Right ventricle myocardium superior (tissue), 1 donor: ENCODE results near the gene STK32C. TPM values are rescaled to one million over a fixed set of nuclear protein-coding genes. Genes with fewer than 3 reads are reported as not detected.
A peak's percentile ranks its signal among the peaks of the same experiment; 100 is the strongest.

Source experiments
- ATAC-seq: fragments of 200-7000 bp; cut with Tn5 transposase; one replicate; pipeline ENCODE4 v1.9.1; 2020; ENCODE audit warnings: mild to moderate bottlenecking; ENCODE audit not compliant: poor library complexity
- DNase-seq: peaks from one replicate; pipeline ENCODE4 v3.0.0-alpha.2; 2020
- intact Hi-C: fragments of 100-400 bp; cut with DNase I; formaldehyde crosslinking; loops from one replicate; pipeline ENCODE4 v1.11.2; 2022
- total RNA-seq: library from RNA; stranded (reverse); fragmentation: NEBNext Ultra II Directional; extraction: Animal tissue kit (Norgen Biotek cat#: 25700); gene quantifications from one replicate; pipeline ENCODE4 v1.2.1, GENCODE V29; 2021
- donor health status: DM: no; HTN: yes; CAD: no; lungs with severe emphysema.

Gene STK32C
- total RNA-seq, 1 donor from 2014 or later, result 5.9 TPM

DNA sequence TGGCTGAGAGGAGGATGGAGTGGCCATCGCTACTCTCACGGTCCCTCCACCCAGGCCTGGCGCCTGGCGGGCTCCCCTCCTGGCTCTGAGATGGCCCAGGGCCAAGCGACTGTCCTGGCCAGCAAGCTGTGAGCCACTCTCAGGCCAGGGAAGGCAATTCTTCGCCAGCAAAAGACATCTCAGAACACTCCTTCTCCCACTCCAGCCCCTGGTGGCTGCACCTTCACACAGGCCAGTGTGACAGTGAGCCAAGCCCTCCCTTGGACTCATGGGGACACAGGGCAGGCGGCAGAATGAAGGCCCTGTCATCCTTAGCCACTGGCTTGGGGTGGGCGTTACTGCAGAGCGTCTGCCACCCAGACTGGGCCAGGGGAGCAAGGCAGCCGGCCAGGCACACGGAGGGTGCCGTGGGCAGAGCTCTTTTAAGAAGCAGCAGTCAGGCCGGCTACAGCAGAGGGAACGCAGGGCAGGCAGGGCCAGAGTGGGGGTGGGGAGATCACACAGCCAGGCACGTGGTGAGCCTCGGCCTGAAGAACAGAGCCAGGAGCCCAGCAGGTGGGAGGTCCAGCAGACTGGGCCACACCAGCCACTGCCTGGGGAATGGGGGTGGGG lies 14.4 kb downstream of the STK32C start:
- ATAC-seq (peak; percentile 66), DNase-seq (no peak)
- intact Hi-C loops, result no loop called here

DNA sequence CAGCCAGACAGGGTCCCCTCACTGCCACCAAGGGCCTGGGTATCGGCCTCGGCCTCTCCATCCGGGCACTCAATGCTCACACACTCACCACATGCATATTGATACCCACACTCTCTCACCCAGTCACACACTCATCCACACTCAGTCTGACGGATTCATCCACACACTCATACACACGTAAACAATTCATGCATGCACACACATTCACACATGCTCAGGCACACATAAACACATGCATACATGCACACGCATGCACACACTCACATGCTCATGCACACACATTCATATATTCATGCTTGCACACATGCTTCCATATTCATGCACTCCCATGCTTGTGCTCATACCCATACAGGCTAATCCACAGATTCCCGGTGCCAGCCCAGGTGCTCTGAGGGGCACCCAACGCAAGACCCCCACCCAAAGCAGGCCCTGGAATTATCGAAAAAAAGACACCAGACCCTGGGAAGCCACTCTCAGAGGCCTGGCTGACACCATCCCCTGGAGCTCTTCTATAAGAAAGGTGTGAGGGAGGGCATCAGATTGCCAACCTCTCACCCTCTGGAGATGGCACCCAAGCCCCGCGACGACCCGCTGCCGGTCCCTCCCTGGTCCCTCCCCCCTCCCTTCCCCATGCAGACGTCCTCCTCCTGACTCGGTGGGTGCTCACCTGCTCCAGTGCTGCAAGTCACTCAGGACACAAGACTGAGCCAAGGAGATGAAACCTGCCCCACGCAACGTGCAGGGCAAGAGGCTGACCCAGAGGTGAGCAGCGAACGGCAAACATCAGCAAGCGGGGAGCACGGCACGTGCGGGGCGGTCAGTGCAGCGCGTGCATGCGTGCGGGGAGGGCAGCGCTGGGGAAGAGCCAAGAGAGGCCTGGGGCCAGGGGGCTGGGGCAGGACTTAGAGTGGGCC lies 15.2 kb downstream of the STK32C start:
- intact Hi-C loops, result no loop called here
- DNase-seq (no peak), ATAC-seq (no peak)

GRCh38 chr10:132291826-132292225 lies 15.9 kb downstream of the STK32C start:
- ATAC-seq (no peak), DNase-seq (no peak)
- intact Hi-C loops, result no loop called here

DNA sequence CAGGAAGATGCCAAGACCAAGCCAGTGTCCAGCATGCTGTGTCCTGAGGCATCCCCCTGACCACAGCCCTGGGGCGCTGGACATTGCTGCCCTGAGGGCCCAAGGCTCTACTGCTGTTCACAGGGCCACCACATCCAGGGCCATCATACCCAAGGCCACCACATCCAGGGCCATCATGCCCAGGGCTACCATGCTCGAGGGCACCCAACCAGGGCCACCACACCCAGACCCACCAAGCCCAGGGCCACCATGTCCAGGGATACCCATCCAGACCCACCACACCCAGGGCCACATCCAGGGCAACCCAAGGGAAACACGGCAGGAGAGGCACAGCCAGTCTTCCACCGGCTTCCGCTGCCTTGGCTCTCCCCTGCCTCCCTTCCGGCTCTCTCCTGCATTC lies 17.1 kb downstream of the STK32C start:
- no peak for ATAC-seq
- intact Hi-C loops, result no loop called here
- DNase-seq, result peak; percentile 16

GRCh38 chr10:132289439-132289838 lies 18.3 kb downstream of the STK32C start:
- DNase-seq, result no peak
- ATAC-seq, result no peak
- intact Hi-C loops, result no loop called here

DNA sequence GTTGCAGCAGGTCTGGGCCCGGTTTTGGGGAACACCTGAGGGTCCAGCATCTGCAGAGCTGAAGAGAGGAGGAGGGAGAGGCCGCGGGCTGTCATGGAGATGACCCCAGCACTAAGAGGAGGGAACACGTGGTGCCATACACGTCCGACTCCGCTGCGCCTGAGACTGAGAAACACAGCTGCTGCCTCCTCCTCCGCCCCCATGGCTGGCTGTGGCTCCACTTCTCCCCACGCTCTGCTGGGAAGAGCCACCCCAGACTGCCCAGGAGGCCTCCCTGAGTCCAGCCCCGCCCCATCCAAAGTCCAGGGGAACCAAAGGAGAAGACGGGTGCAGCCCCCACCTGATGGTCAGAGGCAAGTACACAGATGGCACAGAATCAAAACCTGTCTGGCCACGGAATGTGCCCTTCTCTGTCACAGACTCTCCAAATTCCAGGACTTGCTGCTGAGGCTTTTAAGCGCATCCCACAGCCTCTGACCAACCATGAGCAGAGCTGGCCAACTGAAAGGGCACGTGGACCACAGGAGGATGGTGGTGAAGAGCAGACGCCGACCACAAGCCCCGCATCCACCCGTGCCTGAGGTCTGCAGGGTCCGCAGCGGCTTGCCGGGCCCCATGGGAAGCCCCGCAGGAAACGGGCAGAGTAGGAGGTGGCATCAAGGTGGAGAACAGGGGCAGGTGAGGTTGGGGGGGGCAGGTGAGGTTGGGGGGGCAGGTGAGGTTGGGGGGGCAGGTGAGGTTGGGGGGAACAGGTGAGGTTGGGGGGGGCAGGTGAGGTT lies 24.0 kb downstream of the STK32C start:
- no peak for ATAC-seq
- intact Hi-C loops, result no loop called here
- DNase-seq, result peak; percentile 27

GRCh38 chr10:132282667-132283603 lies 24.8 kb downstream of the STK32C start:
- no peak for ATAC-seq
- peak; percentile 24 for DNase-seq
- intact Hi-C loops, result no loop called here

- ATAC-seq, result no peak
- intact Hi-C loops, result no loop called here
- peak; percentile 32 for DNase-seq
These were observed 25.7 kb downstream of the STK32C start for GRCh38 chr10:132281915-132282666.

DNA sequence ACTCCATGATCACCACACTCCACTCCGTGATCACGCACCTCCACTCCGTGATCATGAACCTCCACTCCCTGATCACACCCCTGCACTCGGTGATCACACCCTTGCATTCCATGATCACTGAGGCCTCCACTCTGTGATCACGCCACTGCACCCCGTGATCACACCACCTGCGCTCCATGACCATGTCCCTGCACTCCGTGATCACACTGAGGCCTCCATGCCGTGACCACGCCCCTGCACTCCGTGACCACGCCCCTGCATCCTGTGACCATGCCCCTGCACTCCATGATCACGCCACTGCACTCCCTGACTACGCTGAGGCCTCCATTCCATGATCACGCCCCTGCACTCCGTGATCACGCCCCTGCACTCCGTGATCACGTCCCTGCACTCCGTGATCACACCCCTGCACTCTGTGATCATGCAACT lies 27.1 kb downstream of the STK32C start:
- DNase-seq (no peak), ATAC-seq (no peak)
- intact Hi-C loops, result no loop called here

- DNase-seq, result no peak
- ATAC-seq, result no peak
- intact Hi-C loops, result no loop called here
These were observed 27.7 kb downstream of the STK32C start for GRCh38 chr10:132279873-132280645.

- ATAC-seq (no peak), DNase-seq (peak; percentile 30)
- intact Hi-C loops, result no loop called here
These were observed 30.4 kb downstream of the STK32C start for GRCh38 chr10:132277311-132277741.

GRCh38 chr10:132276706-132277105 lies 31.0 kb downstream of the STK32C start:
- ATAC-seq, result no peak
- intact Hi-C loops, result no loop called here
- peak; percentile 5 for DNase-seq

DNA sequence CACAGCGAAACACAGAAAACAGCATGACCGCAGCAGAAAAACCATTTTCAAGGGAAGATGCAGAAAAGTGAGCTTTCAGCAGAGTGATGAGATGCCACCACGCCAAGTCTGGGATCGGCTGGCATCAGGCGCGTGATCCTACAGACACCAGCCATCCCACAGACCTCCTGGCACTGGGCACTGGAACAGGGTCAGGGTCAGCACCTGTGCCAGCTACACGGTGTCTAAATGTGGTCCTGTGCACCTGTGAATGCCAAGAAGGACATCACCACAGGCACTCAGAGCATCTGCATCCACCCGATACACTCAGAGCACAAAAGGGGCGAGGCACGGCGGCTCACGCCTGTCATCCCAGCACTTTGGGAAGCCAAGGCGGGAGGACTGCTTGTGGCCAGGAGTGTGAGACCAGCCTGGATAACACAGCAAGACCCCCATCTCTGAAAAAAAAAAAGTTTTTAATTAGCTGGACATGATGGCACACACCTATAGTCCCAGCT lies 31.5 kb downstream of the STK32C start:
- intact Hi-C loops, result no loop called here
- ATAC-seq (no peak), DNase-seq (peak; percentile 26)

GRCh38 chr10:132275426-132276178 lies 32.1 kb downstream of the STK32C start:
- no peak for ATAC-seq
- intact Hi-C loops, result no loop called here
- DNase-seq, result peak; percentile 31

GRCh38 chr10:132274986-132275385 lies 32.8 kb downstream of the STK32C start:
- peak; percentile 24 for DNase-seq
- intact Hi-C loops, result no loop called here

GRCh38 chr10:132274581-132274980 lies 33.2 kb downstream of the STK32C start:
- intact Hi-C loops, result no loop called here
- DNase-seq (peak; percentile 22), ATAC-seq (no peak)

More at GRCh38 chr10:132274986-132275385, 32.8 kb downstream of the STK32C start:
- no peak for ATAC-seq
